GM19328 (cell line): ENCODE data around the gene APH1B.

Experiments
- ATAC-seq: cut with Tn5 transposase; IDR thresholded peaks from one replicate; pipeline ENCODE4 v1.9.1; 2021; ENCODE audit warnings: mild to moderate bottlenecking, moderate library complexity; ENCODE audit not compliant: unreplicated experiment

The APH1B gene

DNA sequence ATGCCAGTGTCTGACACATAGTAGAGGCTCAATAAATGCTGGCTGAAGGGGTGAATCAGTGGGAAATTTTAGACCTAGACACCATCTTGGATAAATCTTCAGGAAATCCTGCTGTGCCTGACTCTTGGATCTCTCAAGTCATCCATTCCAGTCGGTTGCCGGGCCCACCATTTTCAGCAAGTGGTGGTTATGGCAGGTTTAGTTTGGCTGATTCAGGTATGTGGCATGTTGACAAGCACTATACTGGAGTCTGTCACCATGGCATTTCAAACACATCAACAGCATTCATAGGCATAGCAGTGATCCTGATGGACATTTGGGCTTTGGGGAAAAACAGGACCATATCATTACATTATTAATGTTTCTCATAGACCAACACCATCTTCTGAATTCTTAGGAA lies 25.7 kb upstream of the APH1B start:
- ATAC-seq: no peak

DNA sequence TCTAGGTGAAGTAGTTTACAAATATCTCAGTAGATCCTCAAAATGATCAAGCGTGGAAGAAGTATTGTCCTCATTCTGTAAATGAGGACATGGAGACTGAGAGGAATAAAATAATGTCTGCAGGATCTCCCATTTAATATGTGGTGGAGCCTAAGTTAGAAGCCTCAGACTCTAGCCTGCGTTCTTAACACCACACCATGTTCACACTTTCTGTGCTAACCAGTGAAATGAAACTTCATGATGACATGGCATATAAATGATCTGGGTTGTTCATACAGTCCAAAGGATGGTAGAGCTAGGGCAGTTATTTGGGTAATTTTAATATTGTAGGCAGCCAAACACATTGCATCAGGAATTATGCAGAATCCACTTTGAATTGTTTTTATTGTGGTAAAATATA lies 25.1 kb upstream of the APH1B start:
- no peak for ATAC-seq

GRCh38 chr15:63254991-63255390 lies 22.4 kb upstream of the APH1B start:
- no peak for ATAC-seq

GRCh38 chr15:63255489-63255990 lies 21.9 kb upstream of the APH1B start:
- ATAC-seq: no peak

DNA sequence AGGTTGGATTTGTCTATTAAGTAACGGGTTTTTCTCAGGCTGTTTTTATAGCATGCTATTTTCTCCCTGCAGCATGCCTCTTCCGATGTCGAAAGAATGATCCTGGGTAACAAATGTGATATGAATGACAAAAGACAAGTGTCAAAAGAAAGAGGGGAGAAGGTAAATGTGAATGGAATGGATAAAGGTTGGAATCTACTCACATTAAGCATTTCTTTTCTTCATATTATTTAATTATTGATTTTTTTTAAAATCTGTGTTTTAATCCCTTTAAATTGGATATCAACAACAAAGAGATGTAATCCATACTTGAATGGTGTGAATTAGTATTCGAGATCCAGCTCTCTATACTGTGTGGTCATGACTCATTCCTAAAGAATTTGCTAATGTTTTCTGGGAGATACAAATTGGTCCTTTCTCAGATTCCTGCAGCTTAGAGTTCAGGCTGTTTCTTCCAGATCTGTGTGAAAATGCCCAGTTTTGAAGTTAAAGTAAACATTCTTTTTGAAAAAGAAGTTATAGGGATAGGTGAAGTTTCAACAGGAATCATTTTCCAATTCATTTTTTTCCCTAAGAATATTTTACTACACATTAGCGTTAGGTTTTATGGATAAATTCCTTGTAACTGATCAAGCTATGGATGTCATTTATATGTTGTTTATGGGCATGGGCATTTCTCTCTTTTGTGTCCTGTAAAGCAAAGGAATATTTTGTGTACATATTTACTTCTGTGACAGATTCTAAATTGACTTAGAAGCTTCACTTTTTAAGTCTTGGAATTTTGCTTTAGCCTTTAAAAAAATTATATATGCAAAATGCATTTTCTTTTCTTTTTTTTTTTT lies 20.8 kb upstream of the APH1B start:
- ATAC-seq: no peak

- no peak for ATAC-seq
Observed at GRCh38 chr15:63258658-63259057, 18.7 kb upstream of the APH1B start.

GRCh38 chr15:63260791-63261190 lies 16.6 kb upstream of the APH1B start:
- no peak for ATAC-seq

- no peak for ATAC-seq
Observed at GRCh38 chr15:63261311-63261710, 16.1 kb upstream of the APH1B start.

DNA sequence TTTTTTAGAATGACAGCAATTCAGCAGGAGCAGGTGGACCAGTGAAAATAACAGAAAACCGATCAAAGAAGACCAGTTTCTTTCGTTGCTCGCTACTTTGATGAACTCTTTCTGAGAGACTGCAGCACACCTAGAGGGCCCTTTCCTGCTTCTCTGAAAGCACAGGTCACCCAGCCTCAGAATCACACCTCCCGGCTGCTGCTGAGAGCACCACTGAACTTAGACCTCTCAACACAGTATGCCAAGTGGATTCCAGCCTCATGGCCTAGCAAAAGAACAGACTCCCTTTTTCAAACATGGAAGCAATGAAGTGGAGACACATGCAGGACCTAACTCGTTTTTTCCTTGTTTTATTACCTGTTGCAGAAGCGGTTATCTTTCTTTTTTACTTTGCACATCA lies 13.9 kb upstream of the APH1B start:
- no peak for ATAC-seq

GRCh38 chr15:63264688-63265293 lies 12.6 kb upstream of the APH1B start:
- no peak for ATAC-seq

DNA sequence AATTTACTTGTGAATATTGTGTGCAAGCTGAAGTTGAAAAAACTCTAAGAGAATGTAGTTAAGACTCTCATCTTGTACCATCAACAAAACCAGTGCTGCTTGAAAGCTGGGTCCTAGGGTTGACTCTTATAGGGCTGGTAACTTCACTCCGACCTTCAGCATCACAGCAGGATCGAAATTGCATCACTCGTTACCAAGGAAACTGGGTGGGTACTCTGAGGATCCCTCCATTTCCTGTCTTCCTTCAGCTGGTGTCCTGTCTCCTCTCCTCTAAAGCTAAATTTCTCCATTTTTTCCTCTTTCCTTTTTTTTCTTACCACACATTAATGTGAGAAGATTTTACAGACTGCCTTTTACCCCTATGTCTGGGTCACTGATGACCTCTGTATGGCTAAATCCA lies 3.0 kb upstream of the APH1B start:
- ATAC-seq: no peak

DNA sequence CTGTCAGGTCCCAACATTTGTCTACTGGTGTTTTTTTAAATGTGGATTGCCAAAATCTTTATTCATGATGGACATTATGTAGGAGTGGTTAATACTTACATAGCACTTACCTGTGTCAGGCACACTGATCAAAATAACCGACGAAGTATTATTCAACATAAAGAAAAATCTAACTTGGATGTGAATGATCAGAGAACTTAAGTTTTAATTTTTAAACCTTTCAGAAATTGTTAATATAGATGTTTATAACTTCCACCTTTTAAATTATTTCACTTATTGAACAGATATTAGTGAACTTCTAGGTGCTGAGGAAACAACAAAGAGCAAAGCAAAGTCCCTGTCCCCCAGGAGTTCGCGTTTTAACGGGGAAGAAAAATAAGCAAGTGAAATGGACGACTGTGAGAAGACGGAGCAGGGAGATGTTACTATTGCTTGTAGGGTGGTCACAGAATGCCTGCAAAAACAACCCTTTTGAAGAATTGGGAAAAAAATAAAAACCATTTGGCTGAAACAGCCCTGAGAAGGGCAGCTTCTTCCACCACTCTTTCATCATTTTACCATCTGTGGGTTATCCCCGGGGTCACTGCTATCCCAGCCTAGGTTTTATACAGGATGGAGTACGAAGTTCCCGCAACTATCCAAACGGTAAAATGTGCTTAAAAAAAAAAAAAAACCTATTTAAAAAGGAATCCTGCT lies 915 bp upstream of the APH1B start:
- no peak for ATAC-seq

DNA sequence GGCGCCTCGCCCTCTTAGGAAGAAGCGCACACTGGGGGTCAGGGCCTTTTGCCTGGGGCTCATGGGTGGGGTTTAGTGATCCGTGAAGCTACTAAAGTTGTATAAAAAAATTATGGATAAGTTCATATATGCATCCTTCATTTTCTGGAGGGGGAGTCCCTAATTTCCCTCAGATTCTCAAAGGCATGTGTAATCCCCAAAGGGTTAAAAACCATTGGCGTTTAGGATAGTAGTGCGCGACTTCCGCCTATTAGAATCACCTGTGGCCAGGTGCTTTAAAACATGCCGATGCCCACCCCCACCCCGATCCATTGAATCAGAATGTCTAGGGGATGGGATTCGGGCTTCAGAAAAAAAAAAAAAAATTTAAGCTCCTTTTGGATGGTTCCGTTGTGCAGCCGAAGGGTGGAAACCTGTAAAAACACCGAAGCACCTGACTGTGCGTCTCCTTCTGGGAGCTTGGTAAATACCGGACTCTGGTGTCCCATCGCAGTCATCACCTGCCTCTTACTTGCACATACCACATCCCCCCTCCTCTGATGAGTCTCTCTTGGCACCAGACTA lies 570 bp downstream of the APH1B start:
- ATAC-seq: no peak

- ATAC-seq: no peak
Observed at GRCh38 chr15:63283126-63283525, 5.7 kb downstream of the APH1B start.

- ATAC-seq: no peak
Observed at GRCh38 chr15:63284335-63284734, 6.9 kb downstream of the APH1B start.

GRCh38 chr15:63287109-63287508 lies 9.7 kb downstream of the APH1B start:
- no peak for ATAC-seq

- no peak for ATAC-seq
Observed at GRCh38 chr15:63288342-63288741, 10.9 kb downstream of the APH1B start.

DNA sequence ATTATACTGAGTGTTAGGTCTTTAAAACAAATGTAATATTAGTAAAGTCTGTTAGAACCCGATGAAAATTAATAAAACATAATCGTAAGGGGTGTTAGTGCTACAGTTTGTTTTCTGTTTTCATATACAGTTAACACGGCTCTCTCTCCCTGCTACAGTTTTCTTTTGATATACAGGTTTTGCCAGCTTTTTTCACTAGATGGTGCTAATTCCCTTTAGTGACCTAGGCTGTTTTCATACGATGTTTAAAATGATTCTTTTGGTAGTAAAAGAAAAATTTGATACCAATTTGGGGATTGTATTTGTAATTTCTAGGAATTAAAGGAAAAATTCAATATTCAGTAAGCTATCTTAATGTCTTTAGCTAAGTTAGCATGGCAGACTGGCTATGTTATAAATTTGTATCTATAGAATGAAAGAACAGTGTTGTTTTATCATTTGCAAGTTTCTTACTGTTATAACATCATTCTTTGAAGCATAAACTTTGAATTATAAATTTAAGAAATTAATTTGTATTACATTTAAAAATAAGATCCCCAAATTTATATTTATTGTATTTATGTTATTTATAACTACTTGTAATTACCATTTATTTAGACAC lies 11.5 kb downstream of the APH1B start:
- ATAC-seq: no peak

- ATAC-seq: no peak
Observed at GRCh38 chr15:63291507-63291906, 14.1 kb downstream of the APH1B start.

DNA sequence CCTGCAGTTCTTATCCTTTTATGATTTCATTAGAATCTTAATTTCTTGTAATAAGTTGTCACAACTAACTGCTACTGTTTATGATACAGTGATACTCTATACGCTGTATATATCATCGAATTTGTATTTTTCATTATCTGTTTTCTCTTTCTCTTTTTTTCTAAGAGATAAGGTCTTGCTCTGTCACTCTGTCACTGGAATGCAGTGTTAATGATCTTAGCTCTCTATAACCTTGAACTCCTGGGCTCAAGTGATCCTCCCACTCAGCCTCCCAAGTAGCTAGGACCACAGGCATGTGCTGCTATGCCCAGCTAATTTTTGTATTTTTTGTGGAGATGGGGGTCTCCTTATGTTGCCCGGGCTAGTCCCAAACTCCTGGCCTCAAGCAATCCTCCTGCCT lies 14.8 kb downstream of the APH1B start:
- no peak for ATAC-seq

DNA sequence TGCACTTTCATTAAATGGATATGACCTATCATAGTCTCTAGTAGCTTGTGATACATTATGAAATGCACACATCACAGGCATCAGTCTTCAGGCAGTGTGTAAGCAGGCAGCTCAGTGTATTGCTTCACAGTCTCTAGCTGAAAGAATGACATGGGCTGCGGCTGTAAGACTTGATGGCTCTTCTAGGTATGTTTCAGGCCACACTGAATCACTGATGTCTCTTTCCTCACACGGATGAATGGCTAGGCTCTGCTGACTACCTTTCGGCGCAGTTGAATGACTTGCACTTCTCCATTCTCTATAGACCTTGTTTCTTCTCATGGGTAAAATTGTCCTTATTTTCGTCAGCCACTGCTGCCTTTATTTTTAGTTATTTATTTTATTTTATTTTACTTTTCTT lies 15.4 kb downstream of the APH1B start:
- ATAC-seq: no peak
